BLaER1 (cell line): ENCODE measurements around the gene TRAF4.

Experiments used
- H3K27ac ChIP-seq: shearing (Covaris generic); formaldehyde crosslinking; 2 replicates; pipeline ENCODE4 v1.8.1; 2022
- H3K27me3 ChIP-seq: shearing (Covaris generic); formaldehyde crosslinking; 2 replicates; pipeline ENCODE4 v1.8.1; 2022
- H3K36me3 ChIP-seq: shearing (Covaris generic); formaldehyde crosslinking; 2 replicates; pipeline ENCODE4 v1.8.1; 2022
- H3K4me1 ChIP-seq: shearing (Covaris generic); formaldehyde crosslinking; 2 replicates; pipeline ENCODE4 v1.8.1; 2022
- H3K4me2 ChIP-seq: shearing (Covaris generic); formaldehyde crosslinking; 2 replicates; pipeline ENCODE4 v1.8.1; 2022
- H3K4me3 ChIP-seq: shearing (Covaris generic); formaldehyde crosslinking; 2 replicates; pipeline ENCODE4 v1.8.1; 2022
- H3K9ac ChIP-seq: shearing (Covaris generic); formaldehyde crosslinking; 2 replicates; pipeline ENCODE4 v1.8.1; 2022
- H3K9me3 ChIP-seq: shearing (Covaris generic); formaldehyde crosslinking; 2 replicates; pipeline ENCODE4 v1.8.1; 2022
- H4K20me1 ChIP-seq: shearing (Covaris generic); formaldehyde crosslinking; 2 replicates; pipeline ENCODE4 v1.8.1; 2022
- Cebpa-rat ChIP-seq: shearing (Covaris generic); IDR thresholded peaks from 2 replicates; pipeline ENCODE4 v1.8.1; 2022

Gene TRAF4

DNA sequence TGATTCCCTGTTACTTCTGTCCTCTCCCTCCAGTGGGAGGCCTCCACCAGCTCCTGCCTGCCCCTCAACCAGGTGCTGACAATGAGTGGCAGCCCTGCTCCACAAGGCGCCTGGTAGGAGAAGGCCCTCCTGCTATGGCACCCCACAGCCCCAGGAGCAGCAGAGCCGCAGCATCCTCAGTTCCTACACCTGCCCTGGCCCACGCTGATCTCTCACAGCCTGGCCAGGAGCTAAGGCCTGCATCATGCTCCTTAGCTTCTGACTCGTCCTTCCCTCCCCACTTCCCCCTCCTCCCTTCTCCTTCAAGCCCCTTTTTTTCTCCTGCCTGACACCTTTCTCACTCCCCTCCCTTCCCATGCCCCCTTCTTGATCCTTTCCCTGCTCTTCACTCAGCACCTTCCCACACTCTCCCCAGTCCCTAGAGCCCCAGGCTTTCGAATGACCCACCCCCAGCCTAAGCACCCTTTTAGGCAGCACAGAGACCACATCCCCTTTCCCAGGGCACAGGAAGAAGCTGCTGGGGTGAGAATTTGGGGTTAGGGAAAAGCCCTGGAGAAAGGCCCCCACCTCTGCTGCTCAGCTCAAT is 38.6 kb upstream of the TRAF4 start:
- no peak overlapping the region for H3K9ac ChIP-seq
- TF ChIP-seq Cebpa-rat = no peak
- peaks cover 8% of the 10 kb centered on the region for H3K4me1 ChIP-seq
- H3K4me2 ChIP-seq = no peak overlapping the region
- H4K20me1 ChIP-seq = peaks cover 25% of the 10 kb centered on the region
- no peaks in the 10 kb centered on the region for H3K9me3 ChIP-seq
- H3K36me3 ChIP-seq = peaks cover 62% of the 10 kb centered on the region
- H3K27ac ChIP-seq = no peak overlapping the region
- H3K4me3 ChIP-seq = no peak overlapping the region
- H3K27me3 ChIP-seq = no peaks in the 10 kb centered on the region

DNA sequence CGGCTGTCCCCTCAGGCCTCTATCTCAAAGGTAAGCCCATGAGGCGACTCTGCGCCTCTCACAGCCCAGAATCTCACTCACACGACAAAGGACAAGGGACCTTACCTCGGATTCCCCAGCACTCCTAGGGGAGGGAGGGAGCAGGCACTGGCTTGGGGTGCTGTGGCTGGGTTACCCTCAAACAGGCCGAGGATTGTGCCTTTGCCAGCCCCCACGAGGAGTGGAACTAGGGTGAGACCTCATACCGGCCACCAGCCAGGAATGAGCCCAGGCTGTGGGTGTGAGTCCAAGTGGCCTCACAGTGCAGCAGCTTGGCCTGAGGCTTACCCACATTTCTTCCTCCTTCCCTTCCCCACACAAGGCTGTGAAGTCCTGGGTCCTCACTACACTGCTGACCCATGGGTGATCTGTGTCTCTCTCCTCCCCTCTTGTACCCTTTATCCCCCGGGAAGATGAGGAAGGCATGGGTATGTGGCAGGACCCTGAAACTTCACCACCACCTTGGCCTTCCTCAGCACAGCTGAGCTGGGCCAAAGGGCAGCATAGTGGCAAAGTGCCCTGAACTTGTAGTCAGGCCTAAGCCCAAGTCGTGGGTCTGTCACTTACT is 38.0 kb upstream of the TRAF4 start:
- no peaks in the 10 kb centered on the region for H3K27me3 ChIP-seq
- peaks cover 56% of the 10 kb centered on the region for H3K36me3 ChIP-seq
- no peaks in the 10 kb centered on the region for H3K9me3 ChIP-seq
- no peak overlapping the region for H3K4me3 ChIP-seq
- H3K4me2 ChIP-seq = no peak overlapping the region
- no peak for TF ChIP-seq Cebpa-rat
- no peak overlapping the region for H3K27ac ChIP-seq
- peaks cover 25% of the 10 kb centered on the region for H4K20me1 ChIP-seq
- peaks cover 13% of the 10 kb centered on the region for H3K4me1 ChIP-seq
- no peak overlapping the region for H3K9ac ChIP-seq

DNA sequence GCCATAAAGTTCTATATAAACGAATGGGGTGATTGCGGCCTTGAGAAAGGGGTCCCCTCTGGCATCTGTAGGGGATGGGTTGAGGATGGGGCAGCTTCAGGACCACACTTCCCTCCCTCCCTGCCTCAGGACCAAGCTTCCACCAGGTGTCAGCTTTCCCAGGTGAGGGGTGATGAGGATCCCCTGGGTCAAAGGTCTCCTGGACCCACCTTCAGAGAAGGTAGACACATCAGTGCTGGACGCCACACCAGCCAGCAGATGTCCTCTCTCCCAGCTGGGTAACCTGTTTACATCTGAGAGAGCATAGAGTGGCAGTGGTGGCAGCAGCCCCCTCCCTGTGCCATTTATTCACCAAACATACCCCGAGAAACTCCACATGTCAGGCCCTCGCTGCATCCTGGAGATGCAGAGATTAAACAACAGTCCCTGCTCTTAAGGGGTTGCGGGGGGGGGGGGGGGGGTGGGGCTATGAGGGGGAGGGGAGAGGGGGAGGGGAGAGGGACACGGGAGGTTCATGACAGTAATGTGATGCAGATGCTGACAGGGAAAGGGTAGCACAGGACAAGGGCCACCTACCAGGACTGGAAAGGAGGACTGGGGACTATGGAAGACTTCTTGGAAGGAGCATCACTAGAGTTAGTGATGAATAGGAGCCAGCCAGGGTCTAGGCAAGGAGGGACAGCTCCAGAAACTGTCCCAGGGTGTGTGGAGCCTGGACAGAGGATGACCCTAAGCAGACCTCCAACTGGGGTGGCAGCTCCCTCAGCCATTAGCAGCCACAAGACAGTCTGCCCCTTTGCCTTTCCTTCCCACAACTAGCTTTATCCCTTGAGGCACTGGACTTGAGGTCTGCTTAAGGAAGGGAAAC is 37.1 kb upstream of the TRAF4 start:
- no peak overlapping the region for H3K4me2 ChIP-seq
- H3K4me1 ChIP-seq = peaks cover 13% of the 10 kb centered on the region
- no peak for TF ChIP-seq Cebpa-rat

DNA sequence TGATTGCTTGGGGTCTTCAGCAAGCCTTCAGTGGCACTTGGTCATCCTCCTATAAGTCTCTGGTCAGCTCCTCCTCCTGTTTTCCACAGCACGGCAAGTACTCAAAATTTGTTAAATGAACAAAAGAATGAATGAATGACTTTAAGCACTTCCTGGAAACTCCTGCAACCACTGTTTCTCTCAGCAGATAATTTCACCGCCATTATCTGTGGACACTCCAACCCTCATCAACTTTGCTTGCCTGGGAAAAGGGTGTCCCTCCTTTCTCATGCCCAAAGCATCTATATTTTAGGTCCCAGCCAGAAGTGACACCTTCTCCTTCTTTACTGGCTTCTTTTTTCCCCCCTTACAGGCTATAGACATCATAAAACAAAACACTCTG is 36.5 kb upstream of the TRAF4 start:
- peaks cover 41% of the 10 kb centered on the region for H3K36me3 ChIP-seq
- H3K27ac ChIP-seq = no peak overlapping the region
- peaks cover 14% of the 10 kb centered on the region for H3K4me1 ChIP-seq
- H3K9ac ChIP-seq = no peak overlapping the region
- H4K20me1 ChIP-seq = peaks cover 25% of the 10 kb centered on the region
- no peak overlapping the region for H3K4me2 ChIP-seq
- no peaks in the 10 kb centered on the region for H3K9me3 ChIP-seq
- H3K27me3 ChIP-seq = no peaks in the 10 kb centered on the region
- no peak overlapping the region for H3K4me3 ChIP-seq
- TF ChIP-seq Cebpa-rat = no peak

More for the DNA sequence above, 37.1 kb upstream of the TRAF4 start:
- H3K27me3 ChIP-seq = no peaks in the 10 kb centered on the region
- H3K9me3 ChIP-seq = no peaks in the 10 kb centered on the region
- H3K4me3 ChIP-seq = no peak overlapping the region
- H3K9ac ChIP-seq = no peak overlapping the region
- H3K36me3 ChIP-seq = peaks cover 47% of the 10 kb centered on the region
- H4K20me1 ChIP-seq = peaks cover 25% of the 10 kb centered on the region
- H3K27ac ChIP-seq = no peak overlapping the region

DNA sequence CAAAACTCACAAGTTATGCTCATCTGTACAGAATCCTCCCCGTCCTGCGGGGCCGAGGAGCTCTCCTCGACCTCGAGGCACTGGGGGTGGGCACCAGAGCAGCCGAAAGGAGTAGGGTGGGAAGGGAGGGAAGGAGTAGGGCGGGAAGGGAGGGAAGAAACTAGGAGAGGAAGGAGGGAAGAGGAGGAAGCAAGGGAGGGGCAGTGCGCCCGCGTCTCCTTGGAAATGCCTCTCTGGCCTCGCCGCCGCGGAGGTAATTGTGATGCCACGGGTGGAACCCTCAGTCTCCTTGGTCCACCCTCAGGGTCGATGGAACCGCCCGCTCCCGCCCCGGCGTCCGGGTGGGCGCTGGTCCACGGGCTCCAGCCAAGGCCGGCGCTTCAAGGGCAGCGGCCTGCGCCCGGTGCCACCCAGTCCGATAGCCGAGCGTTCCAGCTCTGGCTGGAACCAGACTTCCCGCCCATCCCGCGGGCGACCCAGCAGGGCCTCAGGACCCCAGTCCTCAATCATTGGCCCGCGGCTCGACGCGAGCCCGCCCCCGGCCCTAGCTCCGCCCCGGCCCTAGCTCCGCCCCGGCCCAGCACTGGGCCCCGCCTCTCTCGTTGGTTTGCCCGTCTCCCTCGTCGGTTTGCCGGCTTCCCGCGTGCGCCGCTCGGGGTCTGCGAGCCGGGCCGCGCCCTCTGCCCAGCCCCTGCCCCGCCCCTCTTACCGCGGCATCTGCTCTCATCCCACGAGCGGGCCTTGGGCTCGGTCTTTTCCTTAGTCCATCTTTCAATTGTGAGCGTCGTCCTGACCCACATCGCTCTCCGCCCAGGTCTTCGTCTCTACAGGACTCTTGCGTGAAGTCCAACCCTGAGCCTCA is 32.7 kb upstream of the TRAF4 start:
- H3K27ac ChIP-seq = peak overlapping the region; percentile 87
- peaks cover 19% of the 10 kb centered on the region for H4K20me1 ChIP-seq
- H3K27me3 ChIP-seq = no peaks in the 10 kb centered on the region
- peak overlapping the region; percentile 84 for H3K9ac ChIP-seq
- H3K4me2 ChIP-seq = peak overlapping the region; percentile 96
- H3K4me3 ChIP-seq = peak overlapping the region; percentile 78
- H3K36me3 ChIP-seq = peaks cover 38% of the 10 kb centered on the region
- no peak for TF ChIP-seq Cebpa-rat
- peaks cover 47% of the 10 kb centered on the region for H3K4me1 ChIP-seq
- no peaks in the 10 kb centered on the region for H3K9me3 ChIP-seq

DNA sequence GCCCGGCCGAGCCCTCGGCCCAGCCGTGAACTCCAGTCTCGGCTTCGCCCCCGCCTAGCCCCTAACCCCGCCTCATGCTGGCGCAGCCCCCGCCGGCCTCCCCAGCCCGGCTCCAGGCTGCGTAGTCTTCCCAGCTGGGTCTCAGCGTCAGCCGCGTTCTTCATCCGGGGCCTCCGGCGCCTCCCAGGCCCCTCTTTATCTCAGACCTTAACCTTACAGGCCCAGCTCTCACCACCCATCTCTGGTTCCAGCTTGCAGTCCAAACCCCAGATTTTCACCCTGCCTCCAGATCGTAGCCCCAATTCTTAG is 32.1 kb upstream of the TRAF4 start, which contains the start of gene PROCA1:
Gene PROCA1 (minus strand): TSS at position 166 of the 309 bp plus-strand sequence. CDS start 228 bp downstream, outside the sequence.
- TF ChIP-seq Cebpa-rat = no peak
- peak within 1 kb of the TSS; percentile 78 for H3K4me3 ChIP-seq
- H3K9me3 ChIP-seq = no peaks in the 10 kb centered on the region
- peaks cover 34% of the 10 kb centered on the region for H3K36me3 ChIP-seq
- H4K20me1 ChIP-seq = peaks cover 23% of the 10 kb centered on the region
- H3K27ac ChIP-seq = peak within 1 kb of the TSS; percentile 87
- H3K4me1 ChIP-seq = peaks cover 53% of the 10 kb centered on the region
- H3K4me2 ChIP-seq = peak within 1 kb of the TSS; percentile 96
- H3K27me3 ChIP-seq = no peaks in the 10 kb centered on the region
- peak within 1 kb of the TSS; percentile 84 for H3K9ac ChIP-seq

DNA sequence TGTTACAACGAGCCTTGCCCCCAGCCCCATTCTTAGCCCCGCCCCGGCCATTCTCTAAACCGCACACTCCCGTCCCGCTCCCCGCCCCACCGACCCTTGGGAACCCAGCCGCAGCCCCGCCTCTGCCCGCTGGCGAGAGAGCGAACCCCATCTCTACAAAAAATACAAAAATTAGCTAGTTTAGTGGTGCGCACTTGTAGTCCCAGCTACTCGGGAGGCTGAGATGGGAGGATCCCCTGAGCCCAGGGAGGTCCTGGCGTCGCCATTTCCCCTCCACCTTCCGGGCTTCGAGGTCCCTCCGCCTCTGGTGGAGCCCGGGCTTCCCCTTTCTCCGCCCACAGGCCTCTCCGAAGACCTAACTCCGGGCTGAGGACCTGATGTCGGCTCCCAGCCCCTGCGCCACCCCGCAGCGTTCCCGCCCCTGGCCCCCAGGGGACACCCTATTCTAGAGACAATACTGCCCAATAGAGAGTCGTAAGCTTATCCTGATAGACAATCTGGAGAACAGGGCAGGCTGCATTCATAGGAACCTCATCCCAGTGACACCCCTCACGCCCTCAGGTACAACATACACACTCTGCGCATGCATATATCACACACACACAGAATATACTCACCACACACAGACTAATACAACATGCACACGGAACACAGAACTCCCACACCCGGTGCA is 31.6 kb upstream of the TRAF4 start:
- peak overlapping the region; percentile 87 for H3K27ac ChIP-seq
- peaks cover 26% of the 10 kb centered on the region for H4K20me1 ChIP-seq
- H3K36me3 ChIP-seq = peaks cover 34% of the 10 kb centered on the region
- peak overlapping the region; percentile 96 for H3K4me2 ChIP-seq
- H3K9ac ChIP-seq = peak overlapping the region; percentile 84
- no peak for TF ChIP-seq Cebpa-rat
- no peaks in the 10 kb centered on the region for H3K27me3 ChIP-seq
- H3K9me3 ChIP-seq = no peaks in the 10 kb centered on the region
- peaks cover 55% of the 10 kb centered on the region for H3K4me1 ChIP-seq
- peak overlapping the region; percentile 78 for H3K4me3 ChIP-seq

DNA sequence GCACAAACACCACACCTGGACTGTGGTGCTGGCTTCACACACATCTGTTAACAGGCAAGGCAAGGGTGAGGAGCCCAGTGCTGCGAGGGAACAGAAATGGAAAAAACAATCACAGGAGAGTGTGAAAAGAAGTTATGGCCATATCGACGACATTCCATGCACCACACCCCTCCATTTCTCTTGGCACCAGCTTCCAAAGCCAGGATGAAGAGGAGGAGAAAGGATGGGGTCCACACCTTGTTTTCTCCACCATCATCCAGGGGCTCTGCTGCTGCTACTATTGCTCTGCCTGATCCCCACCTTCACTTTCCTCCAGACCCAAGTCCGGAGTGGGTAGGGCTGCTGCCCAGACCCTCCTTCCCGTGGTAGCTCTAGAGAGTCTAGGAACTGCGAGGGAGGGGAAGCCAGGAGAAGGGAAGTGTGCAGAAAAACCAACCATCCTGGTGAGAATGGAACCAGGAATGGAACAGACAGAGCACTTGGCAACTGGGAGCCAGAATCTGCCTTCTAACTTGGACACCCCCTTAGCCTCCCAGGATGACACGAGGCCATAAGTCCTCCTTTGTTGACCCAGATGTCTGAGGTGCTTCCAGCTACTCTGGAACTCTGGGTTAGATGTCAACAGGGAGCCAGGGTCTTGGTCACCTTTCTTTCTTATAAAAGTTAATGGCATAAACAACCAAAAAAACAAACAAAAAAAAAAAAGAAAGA is 31.0 kb upstream of the TRAF4 start:
- H3K4me3 ChIP-seq = peak overlapping the region; percentile 78
- no peak for TF ChIP-seq Cebpa-rat
- H4K20me1 ChIP-seq = peaks cover 26% of the 10 kb centered on the region
- no peaks in the 10 kb centered on the region for H3K9me3 ChIP-seq
- H3K9ac ChIP-seq = peak overlapping the region; percentile 84
- H3K27ac ChIP-seq = peak overlapping the region; percentile 87
- H3K4me2 ChIP-seq = peak overlapping the region; percentile 96
- H3K4me1 ChIP-seq = peaks cover 55% of the 10 kb centered on the region
- H3K27me3 ChIP-seq = no peaks in the 10 kb centered on the region
- H3K36me3 ChIP-seq = peaks cover 34% of the 10 kb centered on the region
